GM19438 (cell line): ENCODE data around the gene ZNF536.

ENCODE experiments used
- ATAC-seq: cut with Tn5 transposase; IDR thresholded peaks from one replicate; pipeline ENCODE4 v1.9.1; 2021; ENCODE audit warnings: low read depth; ENCODE audit not compliant: unreplicated experiment

ZNF536 gene

DNA sequence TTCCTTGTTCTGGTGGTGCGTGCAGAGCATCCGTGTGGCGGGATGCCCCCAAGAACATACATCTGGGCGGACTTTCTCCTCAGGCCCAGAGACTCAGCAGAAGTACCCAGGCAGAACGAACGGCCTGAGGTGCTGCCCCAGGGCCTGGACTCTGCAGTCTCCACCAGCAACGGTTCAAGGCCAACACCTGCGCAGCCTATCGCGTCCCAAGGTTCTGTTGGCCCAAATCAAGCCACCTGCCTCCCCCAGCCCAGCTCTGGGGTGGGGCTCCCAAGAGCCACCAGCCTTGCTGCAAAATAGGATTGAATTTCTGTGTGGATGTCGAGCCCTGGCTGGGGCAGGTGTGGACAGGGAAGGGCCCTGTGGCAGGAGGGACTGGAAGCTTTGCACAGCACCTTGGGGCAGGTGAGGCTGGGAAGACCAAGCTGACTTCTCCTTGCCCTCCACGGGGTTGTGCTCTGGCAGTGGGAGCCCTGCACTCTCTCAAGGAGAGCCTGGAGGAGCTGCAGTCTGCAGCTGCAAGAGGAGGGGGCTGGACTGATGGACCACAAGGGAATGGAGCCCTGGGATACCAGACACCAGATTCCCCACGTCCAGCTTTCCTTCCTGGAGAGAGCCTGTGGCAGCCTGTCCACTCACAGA is 146.9 kb downstream of the ZNF536 start:
- ATAC-seq: no peak

DNA sequence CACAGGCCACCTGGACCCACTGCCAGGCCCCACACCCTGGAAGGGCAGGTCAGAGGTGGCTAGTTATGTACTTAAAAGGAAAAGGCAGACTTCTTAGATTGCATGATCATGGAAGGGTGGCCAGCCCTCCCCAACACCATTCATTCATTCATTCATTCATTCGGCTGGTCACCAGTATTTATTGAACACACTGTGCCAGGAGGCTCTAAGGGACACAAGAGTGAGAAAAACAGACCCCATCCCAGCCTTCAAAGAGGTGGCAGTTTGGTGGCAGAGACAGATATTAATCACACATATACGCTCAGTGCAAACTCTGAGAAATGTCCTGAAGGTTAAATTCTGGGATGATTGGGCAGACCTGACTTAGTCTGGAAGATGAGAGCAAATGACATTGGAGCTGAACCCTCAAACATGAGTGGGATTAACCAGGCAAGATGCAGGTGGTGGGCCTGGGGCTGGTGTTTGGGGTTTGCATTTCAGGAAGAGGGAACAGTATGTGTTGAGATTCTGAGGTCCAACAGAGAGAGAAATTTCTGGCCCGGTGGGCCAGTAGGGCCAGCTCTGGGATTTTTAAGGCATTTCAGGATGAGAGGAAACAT is 147.5 kb downstream of the ZNF536 start:
- no peak for ATAC-seq

DNA sequence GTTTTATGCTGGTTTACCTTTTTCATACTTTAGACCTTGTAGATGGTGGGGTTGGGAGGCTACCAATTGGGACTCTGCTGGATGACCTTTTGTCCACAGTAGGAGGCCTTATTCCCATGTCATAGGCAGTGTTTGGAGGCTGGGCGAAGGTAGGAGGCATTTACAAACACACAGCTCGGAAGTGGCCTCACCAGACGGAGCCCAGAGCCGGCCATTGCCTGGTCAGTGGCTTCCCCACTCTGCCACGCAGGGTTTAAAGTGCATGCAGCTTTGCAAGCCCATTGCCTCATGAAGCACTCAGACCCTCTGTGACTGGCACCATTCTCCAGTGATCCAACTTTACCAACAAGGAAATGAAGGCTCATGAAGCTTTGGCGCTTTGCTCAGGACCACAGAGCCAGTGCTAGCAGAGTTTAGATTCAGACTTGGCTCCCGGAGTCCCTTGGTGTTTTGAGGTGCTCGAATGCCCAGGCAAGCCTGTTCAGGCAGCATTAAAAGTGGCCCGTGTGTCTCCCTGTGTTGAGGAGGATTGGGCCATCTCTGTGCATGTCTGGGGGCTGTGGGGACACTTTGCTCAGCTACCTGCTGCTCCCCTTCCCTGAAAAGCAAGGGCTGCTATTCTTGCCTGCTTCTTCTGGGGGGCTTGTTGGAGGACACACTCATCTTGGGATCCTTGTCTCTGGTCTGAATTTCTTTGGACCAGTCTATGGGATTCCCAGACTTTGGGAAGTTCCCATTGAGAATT is 148.7 kb downstream of the ZNF536 start:
- ATAC-seq: no peak

DNA sequence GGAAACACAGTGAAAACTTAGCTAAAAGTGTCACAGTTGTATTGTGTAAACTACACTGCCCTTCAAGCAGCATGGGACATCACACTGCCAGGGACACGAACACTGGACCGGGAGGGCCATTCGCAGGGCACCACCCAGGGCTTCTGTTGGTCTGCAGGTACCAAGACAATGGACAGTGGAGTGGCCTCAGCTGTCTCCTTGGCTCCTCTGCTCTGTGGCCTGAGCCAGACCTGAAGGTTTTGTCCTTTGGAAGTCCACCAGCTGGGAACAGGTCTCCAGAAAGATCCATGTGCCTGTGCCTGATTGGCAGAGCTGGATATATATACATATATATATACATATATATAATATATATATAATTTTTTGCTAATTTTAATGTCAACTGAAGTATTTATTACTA is 149.8 kb downstream of the ZNF536 start:
- ATAC-seq: no peak

DNA sequence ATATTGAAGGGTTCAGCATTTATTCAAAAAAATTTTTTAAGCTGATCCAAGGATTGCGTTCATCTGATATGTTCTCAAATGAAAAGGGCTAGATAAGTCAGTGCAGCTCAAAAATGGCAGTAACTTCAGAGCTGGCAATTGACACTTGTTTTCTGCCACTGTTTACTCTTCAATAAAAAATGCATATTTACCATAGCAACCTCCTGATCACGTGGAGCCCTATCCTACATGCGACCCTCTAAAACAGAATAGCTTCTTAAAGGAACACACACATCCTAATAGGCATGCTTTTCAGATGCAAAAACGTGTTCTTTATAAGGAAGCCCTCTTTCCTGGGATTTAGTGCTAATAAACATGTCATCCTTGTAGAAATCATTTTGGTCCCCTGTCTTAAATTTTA is 150.2 kb downstream of the ZNF536 start:
- no peak for ATAC-seq

DNA sequence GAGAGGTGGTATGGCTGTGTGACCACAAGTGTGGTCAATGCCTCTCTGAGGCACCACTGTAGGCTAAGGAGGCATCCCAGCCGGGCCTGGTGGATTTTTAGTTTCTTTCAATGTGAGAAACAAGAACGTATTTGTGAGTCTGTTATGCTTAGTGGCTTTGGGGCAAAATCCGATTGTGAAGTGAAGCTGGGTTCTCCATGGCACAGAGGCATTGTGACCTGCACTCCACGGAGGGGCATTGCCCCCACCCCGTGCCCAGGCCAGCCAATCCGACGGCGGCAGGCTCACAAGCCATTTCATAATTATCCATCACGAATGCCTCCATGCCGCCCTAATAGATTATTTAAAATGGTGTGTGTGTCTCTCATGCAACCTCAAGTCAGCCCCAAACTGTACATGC is 151.6 kb downstream of the ZNF536 start:
- no peak for ATAC-seq

DNA sequence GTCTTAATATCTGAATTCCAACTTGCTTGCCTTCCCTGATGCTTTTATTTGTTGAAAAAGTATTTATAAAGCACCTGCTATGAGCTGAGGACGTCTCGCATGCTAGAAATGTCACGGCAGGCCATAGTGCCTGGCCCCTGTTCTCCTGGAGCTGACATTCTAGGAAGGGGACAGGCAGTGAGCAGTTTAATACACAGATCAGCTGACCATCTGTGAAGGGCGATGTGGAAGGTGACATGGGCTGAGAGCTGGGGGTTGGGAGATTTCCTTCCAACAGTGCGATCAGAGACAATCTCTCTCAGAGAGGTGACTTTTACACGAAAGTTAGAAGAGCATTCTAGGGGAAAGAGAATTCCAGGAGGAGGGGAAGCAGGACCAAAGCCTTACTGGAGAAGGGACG is 153.2 kb downstream of the ZNF536 start:
- ATAC-seq: no peak

DNA sequence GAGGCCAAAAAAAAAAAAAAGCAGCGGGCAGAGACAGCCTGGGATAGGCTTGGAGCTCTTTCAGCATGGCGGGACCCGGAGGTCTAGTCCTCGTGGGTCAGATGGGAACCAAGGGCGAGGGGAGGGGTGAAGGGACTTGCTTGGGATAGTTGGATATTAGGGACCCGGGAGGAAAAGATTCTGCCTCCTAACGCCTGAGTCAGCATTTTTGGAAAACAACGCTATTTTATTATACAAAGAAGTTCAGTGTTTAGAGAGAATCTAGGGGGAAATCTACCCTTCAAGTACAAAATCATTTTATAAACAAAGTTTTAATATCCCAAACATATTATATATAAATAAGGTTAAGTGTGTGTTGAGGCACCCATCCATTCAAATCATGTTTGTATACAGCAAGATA is 156.7 kb downstream of the ZNF536 start:
- no peak for ATAC-seq

DNA sequence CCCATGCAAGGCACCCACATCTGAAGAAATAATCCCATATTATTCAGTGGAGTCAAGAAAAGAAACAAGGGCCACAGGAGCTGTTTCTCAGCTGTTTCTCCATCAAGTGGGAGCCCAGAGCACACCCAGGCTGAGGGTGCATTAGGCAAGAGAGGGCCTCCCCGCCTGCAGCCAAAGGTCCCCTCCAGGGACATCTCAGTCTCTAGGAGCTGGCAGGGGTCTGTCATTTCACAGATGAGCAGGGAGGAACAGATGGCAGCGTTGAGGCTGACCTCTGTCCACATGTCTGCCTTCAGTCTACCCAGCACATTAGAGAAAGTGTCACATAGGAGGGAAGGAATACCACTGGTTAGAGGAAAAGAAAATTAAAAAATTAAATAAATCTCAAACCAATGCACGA is 157.7 kb downstream of the ZNF536 start:
- ATAC-seq: no peak

DNA sequence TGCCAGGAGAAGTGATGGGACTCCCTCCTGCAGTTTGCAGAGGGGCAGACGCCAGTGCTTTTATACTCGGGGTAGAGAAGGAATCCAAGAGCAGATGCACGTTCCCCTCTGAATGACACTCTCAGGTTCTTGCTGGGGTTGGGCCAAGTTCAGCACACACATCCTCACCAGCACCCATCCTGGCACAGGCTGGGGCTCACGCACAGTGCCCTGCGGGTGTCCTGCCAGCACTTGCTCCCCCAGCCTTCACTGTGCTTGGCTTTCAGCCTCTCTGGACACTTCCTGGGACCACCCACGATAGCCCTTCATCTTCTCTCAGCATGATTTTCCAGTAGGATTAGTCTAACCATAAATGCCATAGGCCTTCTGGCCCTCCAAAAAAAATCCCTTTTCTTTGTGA is 158.6 kb downstream of the ZNF536 start:
- ATAC-seq: no peak

DNA sequence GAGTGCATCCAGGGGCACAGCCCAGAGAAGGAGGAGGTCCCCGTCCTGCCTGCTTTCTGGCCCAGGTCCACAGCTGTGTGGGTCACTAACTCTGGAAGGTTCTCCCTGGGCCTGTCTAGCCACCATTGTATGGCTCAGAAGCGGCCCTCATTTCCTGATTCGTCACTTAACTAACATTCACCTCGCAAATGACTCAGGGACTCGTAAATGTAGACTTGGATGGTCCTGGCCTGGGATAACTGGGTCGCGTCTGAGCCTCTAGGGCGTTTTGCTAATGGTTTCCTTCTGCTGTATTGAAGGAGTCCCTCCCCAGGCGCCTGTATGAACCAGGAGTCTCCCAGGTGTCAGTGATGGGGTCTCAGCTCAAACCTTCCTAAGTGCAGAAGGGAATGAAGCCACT is 162.8 kb downstream of the ZNF536 start:
- ATAC-seq: no peak

DNA sequence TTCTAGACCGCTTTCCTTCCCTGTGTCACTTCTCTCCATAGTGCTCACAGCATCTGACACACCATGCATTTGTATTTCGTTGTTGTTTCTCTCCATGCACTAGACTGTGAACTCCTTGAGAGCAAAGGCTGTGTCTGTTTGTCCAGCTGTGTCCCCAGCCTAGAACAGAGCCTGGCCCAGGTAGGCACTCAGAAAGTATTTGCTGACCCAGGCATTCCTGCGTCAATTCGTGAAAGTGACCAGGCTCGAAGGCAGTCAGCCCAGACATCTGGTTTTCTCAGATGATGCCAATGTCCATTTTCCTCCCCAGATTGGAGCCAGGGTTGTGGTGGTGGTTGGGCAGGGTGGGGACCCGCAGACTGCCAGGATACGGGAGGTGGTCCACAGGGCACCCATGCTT is 164.8 kb downstream of the ZNF536 start:
- ATAC-seq: no peak

DNA sequence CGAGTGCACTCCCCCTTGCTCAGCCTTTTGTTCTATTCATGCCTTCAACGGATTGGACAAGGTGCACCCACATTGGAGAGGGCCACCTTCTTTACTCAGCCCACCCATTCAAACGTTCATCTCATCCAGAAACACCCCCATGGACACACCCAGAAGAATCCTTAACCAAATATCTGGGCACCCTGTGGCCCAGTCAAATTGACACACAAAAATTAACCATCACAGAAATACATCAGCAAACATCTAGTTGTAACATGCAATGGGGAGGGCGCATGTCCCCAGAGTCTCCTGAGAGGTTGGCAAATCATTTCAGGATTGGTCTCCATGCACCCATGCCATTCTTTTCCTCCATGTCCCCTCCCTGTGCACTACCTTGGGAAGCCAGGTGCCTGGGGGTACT is 167.1 kb downstream of the ZNF536 start:
- no peak for ATAC-seq

DNA sequence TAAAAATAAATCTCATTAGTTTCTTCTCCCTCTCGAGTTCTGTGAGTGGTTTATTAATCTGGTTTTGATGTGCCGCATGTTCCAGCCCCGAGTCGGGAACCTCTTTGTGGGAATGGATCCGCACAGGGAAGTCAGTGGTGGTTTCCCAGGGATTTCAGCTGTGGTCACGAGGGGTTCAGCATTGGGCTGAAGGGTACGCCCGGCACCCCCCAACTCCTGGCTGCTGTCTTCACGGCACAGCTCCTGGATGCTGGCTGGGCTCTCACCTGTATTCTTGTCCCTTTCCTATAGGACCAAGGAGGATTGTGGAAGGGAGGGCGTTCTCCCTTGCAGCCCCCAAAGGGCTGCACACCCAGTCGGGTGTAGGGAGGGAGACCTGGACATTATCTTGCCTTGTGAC is 167.8 kb downstream of the ZNF536 start:
- ATAC-seq: no peak

DNA sequence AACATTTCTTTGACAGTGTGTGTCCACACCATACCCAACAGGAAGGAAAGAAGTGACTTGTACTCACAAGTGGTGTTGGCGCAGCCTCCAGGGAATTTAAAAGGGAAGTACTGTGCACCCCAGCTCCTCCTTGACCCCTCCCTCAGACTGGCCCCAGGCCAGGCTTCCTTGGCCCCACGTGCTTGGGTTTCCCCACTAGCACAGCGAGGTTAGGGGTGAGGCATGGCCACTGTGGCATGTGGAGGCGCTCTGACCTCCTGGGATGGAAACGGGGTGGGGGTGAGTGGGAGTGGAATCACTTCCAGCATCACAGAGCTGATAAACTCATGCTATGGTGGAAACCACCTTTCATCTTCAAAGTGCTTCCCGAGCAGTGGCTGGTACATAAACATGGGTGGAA is 168.6 kb downstream of the ZNF536 start:
- no peak for ATAC-seq

DNA sequence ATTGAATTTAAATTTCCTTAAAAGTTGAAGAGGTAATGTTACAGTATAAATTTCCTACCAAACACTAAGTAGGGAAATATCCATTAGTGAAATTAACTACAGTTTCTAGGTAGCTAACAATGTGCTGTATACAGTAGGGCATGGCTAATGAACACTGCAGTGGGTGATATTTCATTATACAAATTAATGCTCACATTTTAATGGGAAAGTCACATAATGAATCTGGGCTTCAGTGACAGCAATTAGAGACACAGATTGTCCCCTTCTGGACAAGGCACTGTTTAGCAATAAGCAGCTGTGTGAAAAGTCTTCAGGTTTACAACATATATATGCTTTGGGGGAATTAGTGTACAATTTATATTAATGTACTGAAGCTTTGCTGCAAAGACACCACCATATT is 169.4 kb downstream of the ZNF536 start:
- ATAC-seq: no peak

DNA sequence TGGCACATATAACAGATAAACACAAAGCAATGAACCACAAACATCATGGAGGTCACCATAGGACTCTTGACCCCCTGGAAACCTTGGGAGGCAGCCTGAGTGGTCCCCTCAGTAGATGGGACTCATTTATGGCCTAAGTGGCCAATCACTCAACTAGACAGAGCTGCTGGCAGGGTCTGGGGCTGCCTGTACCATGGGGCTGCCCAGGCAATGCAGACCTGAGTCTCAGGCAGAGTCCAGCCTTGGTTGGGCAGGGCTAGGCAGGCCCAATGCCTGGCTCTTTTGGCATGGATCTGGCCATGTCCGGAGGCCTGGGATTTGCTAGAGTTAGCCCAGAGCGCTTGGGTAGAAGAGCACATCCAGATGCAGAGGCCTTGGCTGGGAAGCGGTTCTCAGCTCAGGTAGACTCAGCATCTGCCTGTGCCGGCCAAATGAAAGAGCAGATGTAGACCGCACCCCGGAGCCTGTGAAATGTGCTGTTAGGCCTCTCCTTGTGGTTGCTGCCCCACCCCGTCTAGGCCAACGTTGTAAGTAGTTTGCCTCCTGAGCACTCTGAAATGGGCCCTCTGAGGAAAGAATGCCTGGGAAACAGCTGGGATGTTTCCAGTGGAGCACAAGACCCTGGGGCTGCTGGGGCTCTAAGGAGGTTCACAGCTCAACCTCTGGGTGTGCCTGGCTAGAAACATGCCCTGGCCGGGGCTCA is 171.2 kb downstream of the ZNF536 start:
- no peak for ATAC-seq

DNA sequence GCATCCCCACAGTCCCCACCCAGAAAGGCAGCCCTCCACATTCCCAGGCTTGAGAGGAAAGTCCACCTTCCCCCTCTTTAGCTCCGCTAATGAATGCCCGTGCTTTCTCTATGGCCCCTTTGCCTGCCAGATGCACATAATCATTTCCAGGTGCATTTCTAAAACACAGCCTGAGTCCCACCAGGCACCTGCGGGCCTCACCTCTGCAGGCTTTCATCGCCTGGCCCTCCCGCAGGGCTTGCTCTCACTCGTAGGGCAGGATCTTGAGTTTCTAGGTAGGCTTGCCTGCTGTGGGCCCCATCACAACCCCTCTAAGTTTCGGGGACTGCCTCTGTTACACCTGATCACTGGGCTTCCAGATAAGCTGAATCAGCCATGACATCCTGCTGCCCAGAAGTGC is 173.6 kb downstream of the ZNF536 start:
- ATAC-seq: no peak

DNA sequence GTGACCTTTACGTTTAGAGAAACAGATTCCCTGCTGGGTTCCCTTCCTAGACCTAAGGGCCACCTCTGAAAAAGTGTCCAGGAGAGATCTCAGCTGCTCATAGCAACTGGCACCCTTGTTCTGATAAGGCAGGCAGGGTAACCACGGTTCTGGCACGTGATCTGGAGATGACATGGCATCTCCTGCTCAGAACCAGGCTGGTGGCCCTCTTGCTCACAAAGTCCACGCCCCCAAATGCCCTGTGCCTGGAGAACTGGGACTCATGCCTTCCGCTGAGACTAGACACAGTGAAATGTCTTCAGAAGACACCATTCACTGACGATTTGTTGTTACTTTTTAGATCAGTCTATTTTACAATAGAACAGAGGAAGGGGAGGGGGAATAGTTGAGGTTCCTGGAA is 174.1 kb downstream of the ZNF536 start:
- no peak for ATAC-seq

DNA sequence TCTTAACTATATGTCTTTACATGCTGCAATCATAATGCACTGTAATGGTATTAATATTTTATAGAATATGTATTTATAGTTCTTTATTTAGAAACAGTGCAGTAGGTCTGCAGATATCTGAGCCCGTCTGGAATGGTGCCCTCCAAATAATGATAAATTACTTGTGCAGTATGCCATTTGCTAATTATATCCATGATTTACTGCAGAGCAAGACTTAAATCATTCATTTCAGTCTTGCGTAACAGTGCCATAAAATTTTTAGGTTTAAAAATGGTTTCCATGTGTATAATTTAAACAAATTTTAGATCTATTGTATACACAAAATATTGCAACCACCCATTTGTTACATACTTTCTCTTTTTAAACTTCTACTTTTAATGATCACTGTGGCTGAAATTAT is 175.1 kb downstream of the ZNF536 start:
- no peak for ATAC-seq

DNA sequence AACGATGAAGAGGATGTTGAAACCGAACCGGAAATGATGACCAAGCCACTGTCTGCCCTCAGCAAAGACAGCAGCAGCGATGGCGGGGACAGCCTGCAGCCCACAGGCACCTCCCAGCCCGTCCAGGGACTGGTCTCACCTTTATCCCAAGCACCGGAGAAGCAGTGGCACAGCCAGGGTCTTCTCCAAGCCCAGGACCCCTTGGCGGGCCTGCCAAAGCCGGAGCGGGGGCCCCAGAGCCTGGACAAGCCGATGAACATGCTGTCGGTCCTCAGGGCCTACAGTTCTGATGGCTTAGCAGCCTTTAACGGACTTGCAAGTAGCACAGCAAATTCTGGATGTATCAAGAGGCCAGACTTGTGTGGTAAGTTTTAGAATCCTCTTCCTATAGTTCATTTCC is 177.0 kb downstream of the ZNF536 start:
- no peak for ATAC-seq

DNA sequence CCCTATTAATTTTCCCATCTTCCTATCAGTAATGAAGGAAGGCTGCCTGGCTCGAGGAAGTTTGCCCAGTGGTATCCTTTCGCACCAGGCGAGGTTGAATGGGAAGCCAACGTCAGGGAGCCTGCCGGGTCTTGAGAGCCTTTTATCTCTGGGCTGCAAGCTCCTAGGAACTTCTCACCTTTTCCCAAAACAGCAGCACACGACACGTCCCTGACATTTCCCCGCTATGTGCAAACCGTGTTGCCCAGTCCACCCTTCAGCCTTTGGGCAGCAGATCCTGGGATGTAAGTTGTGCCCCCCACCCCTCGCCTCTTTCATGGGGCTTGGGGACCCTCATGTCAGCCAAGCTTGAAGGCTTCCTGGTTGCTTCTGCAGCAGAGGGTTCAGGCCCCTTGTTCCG is 179.1 kb downstream of the ZNF536 start:
- no peak for ATAC-seq
